GM12878 (cell line): ENCODE data around the gene CDC42EP3.

ENCODE experiments used
- CHD2 ChIP-seq: IDR thresholded peaks from 2 replicates; pipeline ENCODE4 v1.6.1; 2011; ENCODE audit warnings: low read depth, low read length, improper control_type of control experiment, borderline replicate concordance
- CTCF ChIP-seq, 3 experiments: IDR thresholded peaks in 2 of 3; conservative IDR thresholded peaks in 1 of 3; 2 replicates each; pipeline ENCODE4 v1.5.1; 2011; ENCODE audit warnings: low read depth in 3 of 3, low read length in 3 of 3, mild to moderate bottlenecking in 3 of 3, control low read depth in 2 of 3, moderate library complexity in 2 of 3, inconsistent platforms in 1 of 3, mixed read lengths in 1 of 3; ENCODE audit not compliant: control insufficient read depth in 2 of 3, insufficient read depth in 1 of 3; ENCODE audit errors: extremely low read depth in 1 of 3
- NFIC ChIP-seq: IDR thresholded peaks from 2 replicates; pipeline ENCODE4 v1.6.1; 2012; ENCODE audit warnings: low read depth, mild to moderate bottlenecking, inconsistent platforms, low read length, moderate library complexity
- POLR2A ChIP-seq: IDR thresholded peaks from 2 replicates; pipeline ENCODE4 v1.6.1; 2011; ENCODE audit warnings: low read depth, mild to moderate bottlenecking, low read length
- POLR2AphosphoS5 ChIP-seq: IDR thresholded peaks from 2 replicates; pipeline ENCODE4 v1.6.1; 2011; ENCODE audit warnings: mild to moderate bottlenecking, low read length, inconsistent platforms
- SPI1 ChIP-seq: IDR thresholded peaks from 2 replicates; pipeline ENCODE4 v1.6.1; 2011; ENCODE audit warnings: low read depth, mild to moderate bottlenecking, low read length, moderate library complexity, borderline replicate concordance; ENCODE audit not compliant: insufficient read depth
- SRF ChIP-seq, 2 experiments: IDR thresholded peaks; 2 replicates each; pipeline ENCODE4 v1.6.1; 2011; ENCODE audit warnings: low read depth in 2 of 2, low read length in 2 of 2, mild to moderate bottlenecking in 1 of 2, moderate library complexity in 1 of 2
- SUPT20H ChIP-seq: IDR thresholded peaks from 2 replicates; pipeline ENCODE4 v1.6.1; 2011; ENCODE audit warnings: low read depth, mild to moderate bottlenecking, low read length, moderate library complexity, borderline replicate concordance; ENCODE audit not compliant: control insufficient read depth
- TF ChIP-seq, protein P1 (sequence below): fragments of 450-650 bp; IDR thresholded peaks from 2 replicates; pipeline ENCODE4 v1.6.1; 2017; ENCODE audit warnings: mild to moderate bottlenecking

GRCh38 chr2:37619959-37620300 lies 51.5 kb downstream of the CDC42EP3 start:
- TF ChIP-seq SUPT20H, result no peak
- TF ChIP-seq POLR2AphosphoS5, result 0 out of 2 replicates have a peak, but pooled peaks have one; percentile 6
- no peak for TF ChIP-seq POLR2A
- TF ChIP-seq CTCF (IDR thresholded peaks at IDR 0.05 in 2 of 3, conservative IDR thresholded peaks at IDR 0.05 in 1 of 3; ENCODE audit: control insufficient read depth in 2 of 3, extremely low read depth in 1 of 3, insufficient read depth in 1 of 3, low read depth in 3 of 3, low read length in 3 of 3), result no peak
- TF ChIP-seq SRF (IDR thresholded peaks at IDR 0.05; ENCODE audit: low read depth in 2 of 2, low read length in 2 of 2), result no peak
- no peak for TF ChIP-seq NFIC
- TF ChIP-seq, protein P1, sequence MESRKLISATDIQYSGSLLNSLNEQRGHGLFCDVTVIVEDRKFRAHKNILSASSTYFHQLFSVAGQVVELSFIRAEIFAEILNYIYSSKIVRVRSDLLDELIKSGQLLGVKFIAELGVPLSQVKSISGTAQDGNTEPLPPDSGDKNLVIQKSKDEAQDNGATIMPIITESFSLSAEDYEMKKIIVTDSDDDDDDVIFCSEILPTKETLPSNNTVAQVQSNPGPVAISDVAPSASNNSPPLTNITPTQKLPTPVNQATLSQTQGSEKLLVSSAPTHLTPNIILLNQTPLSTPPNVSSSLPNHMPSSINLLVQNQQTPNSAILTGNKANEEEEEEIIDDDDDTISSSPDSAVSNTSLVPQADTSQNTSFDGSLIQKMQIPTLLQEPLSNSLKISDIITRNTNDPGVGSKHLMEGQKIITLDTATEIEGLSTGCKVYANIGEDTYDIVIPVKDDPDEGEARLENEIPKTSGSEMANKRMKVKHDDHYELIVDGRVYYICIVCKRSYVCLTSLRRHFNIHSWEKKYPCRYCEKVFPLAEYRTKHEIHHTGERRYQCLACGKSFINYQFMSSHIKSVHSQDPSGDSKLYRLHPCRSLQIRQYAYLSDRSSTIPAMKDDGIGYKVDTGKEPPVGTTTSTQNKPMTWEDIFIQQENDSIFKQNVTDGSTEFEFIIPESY, result no peak
- TF ChIP-seq SPI1, result no peak
- TF ChIP-seq CHD2, result no peak
